Measurements from ENCODE around the gene TRPT1.
A peak's percentile ranks its signal among the peaks of the same experiment; 100 is the strongest.

The TRPT1 gene

GRCh38 chr11:64225608-64226506, at the start of gene TRPT1, which contains the start of gene NUDT22:
Gene TRPT1 (minus strand): TSS chr11:64226186. CDS start chr11:64225860, 326 bp downstream.
Gene NUDT22 (plus strand): TSS chr11:64226274. CDS start chr11:64226653, 379 bp downstream.
- DNase-seq (ENCODE audit: low read depth in 2 of 2): peak; percentile 86 to 89

GRCh38 chr11:64275031-64275800, 49.2 kb upstream of the TRPT1 start:
- DNase-seq (ENCODE audit: low read depth in 2 of 2): no peak

- peak; percentile 94 for DNase-seq (ENCODE audit: low read depth in 2 of 2)
Measured at GRCh38 chr11:64269540-64270220, 43.7 kb upstream of the TRPT1 start.

- DNase-seq (ENCODE audit: low read depth in 2 of 2): no peak
Measured at GRCh38 chr11:64268893-64269539, 43.0 kb upstream of the TRPT1 start.

- no peak for DNase-seq (ENCODE audit: low read depth in 2 of 2)
Measured at GRCh38 chr11:64268025-64268892, 42.3 kb upstream of the TRPT1 start.

- no peak for DNase-seq (ENCODE audit: low read depth in 2 of 2)
Measured at GRCh38 chr11:64267207-64267945, 41.4 kb upstream of the TRPT1 start.

- DNase-seq (ENCODE audit: low read depth in 2 of 2): no peak
Measured at GRCh38 chr11:64266339-64266738, 40.4 kb upstream of the TRPT1 start.

GRCh38 chr11:64265176-64266160, 39.5 kb upstream of the TRPT1 start:
- DNase-seq (ENCODE audit: low read depth in 2 of 2): no peak

GRCh38 chr11:64264371-64264852, 38.4 kb upstream of the TRPT1 start:
- DNase-seq (ENCODE audit: low read depth in 2 of 2): no peak

- no peak for DNase-seq (ENCODE audit: low read depth in 2 of 2)
Measured at GRCh38 chr11:64263947-64264317, 37.9 kb upstream of the TRPT1 start.

GRCh38 chr11:64263021-64263946, 37.3 kb upstream of the TRPT1 start:
- no peak for DNase-seq (ENCODE audit: low read depth in 2 of 2)

- no peak for DNase-seq (ENCODE audit: low read depth in 2 of 2)
Measured at GRCh38 chr11:64262271-64263002, 36.5 kb upstream of the TRPT1 start.

GRCh38 chr11:64261556-64262080, 35.6 kb upstream of the TRPT1 start:
- DNase-seq (ENCODE audit: low read depth in 2 of 2): no peak

GRCh38 chr11:64260147-64260708, 34.2 kb upstream of the TRPT1 start:
- no peak for DNase-seq (ENCODE audit: low read depth in 2 of 2)

- no peak for DNase-seq (ENCODE audit: low read depth in 2 of 2)
Measured at GRCh38 chr11:64259533-64260067, 33.6 kb upstream of the TRPT1 start.
